GM12878 (cell line): ENCODE measurements around the gene MYMX. TPM values are rescaled to one million over a fixed set of nuclear protein-coding genes. Genes with fewer than 3 reads are reported as not detected.

Source experiments
- ATAC-seq: fragments of 200-7000 bp; cut with Tn5 transposase; 3 replicates; pipeline ENCODE4 v1.9.1; 2020; ENCODE audit warnings: mild to moderate bottlenecking, moderate library complexity
- BruUV-seq: library from RNA; stranded (reverse); fragments of 400-500 nt; replicated peaks from 2 replicates; lab custom pipeline; 2021; lab: Mats Ljungman, UMichigan
- CTCF ChIA-PET: fragments of 300-600 bp; sonication (Branson Sonifier 250); formaldehyde crosslinking; extraction: SDS; loops from one replicate; lab custom pipeline; 2021; ENCODE audit warnings: inconsistent platforms; lab: Yijun Ruan, JAX
- POLR2A ChIA-PET: fragments of 350-600 bp; formaldehyde crosslinking; extraction: SDS; loops from one replicate; lab custom pipeline; 2021; ENCODE audit warnings: inconsistent platforms; lab: Charles Lee
- RAD21 ChIA-PET: fragments of 300-600 bp; sonication (Branson Sonifier 250); formaldehyde crosslinking; loops from one replicate; lab custom pipeline; 2023; ENCODE audit warnings: antibody characterized with exemption; ENCODE audit not compliant: unreplicated experiment; lab: Charles Lee
- SMC1A ChIA-PET: fragments of 300-600 bp; sonication (Branson Sonifier 250); formaldehyde crosslinking; loops from one replicate; lab custom pipeline; 2023; ENCODE audit not compliant: unreplicated experiment, uncharacterized antibody; lab: Charles Lee
- DNase-seq: peaks from one replicate; pipeline ENCODE4 v3.0.0-alpha.2; 2011; ENCODE audit warnings: low read depth, low spot score
- FAIRE-seq: peaks from 3 replicates; lab custom pipeline; 2011; peaks lifted over from hg19 to GRCh38; lab: Jason Lieb, UNC
- H2AFZ ChIP-seq: 2 replicates; pipeline ENCODE4 v1.6.0; 2011; ENCODE audit warnings: low read depth, low read length, control low read depth; ENCODE audit not compliant: control insufficient read depth
- H3K27ac ChIP-seq: 2 replicates; pipeline ENCODE4 v1.5.1; 2011; ENCODE audit warnings: control low read depth; ENCODE audit not compliant: control insufficient read depth, insufficient read depth
- H3K27me3 ChIP-seq, 2 experiments: replicated peaks in 1 of 2; 2 replicates each; pipeline versions ENCODE4 v1.6.0 to v1.6.1; 2011; ENCODE audit warnings: low read length in 1 of 2; ENCODE audit not compliant: control insufficient read depth in 2 of 2, insufficient read depth in 2 of 2
- H3K36me3 ChIP-seq, 2 experiments: 2 replicates each; pipeline ENCODE4 v1.5.1; 2011; ENCODE audit warnings: low read length in 1 of 2; ENCODE audit not compliant: control insufficient read depth in 2 of 2, insufficient read depth in 2 of 2
- H3K4me1 ChIP-seq: 2 replicates; pipeline ENCODE4 v1.6.1; 2011; ENCODE audit warnings: mild to moderate bottlenecking, low read length, moderate library complexity, mixed read lengths; ENCODE audit not compliant: control insufficient read depth, insufficient read depth
- H3K4me2 ChIP-seq: 2 replicates; pipeline ENCODE4 v1.6.0; 2011; ENCODE audit warnings: control low read depth; ENCODE audit not compliant: control insufficient read depth, insufficient read depth
- H3K4me3 ChIP-seq: fragments of 200-600 bp; sonication (generic); 2 replicates; pipeline ENCODE4 v1.5.1; 2016
- H3K79me2 ChIP-seq: 2 replicates; pipeline ENCODE4 v1.6.0; 2011; ENCODE audit warnings: low read length; ENCODE audit not compliant: control insufficient read depth, insufficient read depth
- H3K9ac ChIP-seq: 2 replicates; pipeline ENCODE4 v1.8.0; 2011; ENCODE audit warnings: low read length, control low read depth, mixed read lengths; ENCODE audit not compliant: control insufficient read depth, insufficient read depth
- H3K9me3 ChIP-seq: replicated peaks from 3 replicates; pipeline ENCODE4 v1.5.1; 2011; ENCODE audit warnings: mild to moderate bottlenecking, low read length; ENCODE audit not compliant: control insufficient read depth, insufficient read depth
- H4K20me1 ChIP-seq: 2 replicates; pipeline ENCODE4 v1.6.0; 2011; ENCODE audit not compliant: control insufficient read depth, insufficient read depth
- E4F1 ChIP-seq: fragments of 450-650 bp; IDR thresholded peaks from 2 replicates; pipeline ENCODE4 v1.6.1; 2018; ENCODE audit warnings: borderline replicate concordance, mild to moderate bottlenecking; ENCODE audit not compliant: partially characterized antibody
- EP300 ChIP-seq, 2 experiments: fragments of 150-350 bp in 1 of 2; IDR thresholded peaks; 2 replicates each; pipeline ENCODE4 v1.6.1; 2011 to 2012; ENCODE audit warnings: low read depth in 2 of 2, low read length in 2 of 2, borderline replicate concordance in 1 of 2, improper control_type of control experiment in 1 of 2, inconsistent platforms in 1 of 2; ENCODE audit not compliant: control insufficient read depth in 1 of 2
- ESRRA ChIP-seq: IDR thresholded peaks from 2 replicates; pipeline ENCODE4 v1.6.1; 2012; ENCODE audit warnings: mild to moderate bottlenecking, low read length, improper control_type of control experiment
- IRF3 ChIP-seq: fragments of 450-650 bp; IDR thresholded peaks from 2 replicates; pipeline ENCODE4 v1.6.1; 2014; ENCODE audit warnings: mild to moderate bottlenecking
- IRF4 ChIP-seq: IDR thresholded peaks from 2 replicates; pipeline ENCODE4 v1.6.1; 2011; ENCODE audit warnings: low read depth, low read length
- KLF5 ChIP-seq: fragments of 450-650 bp; IDR thresholded peaks from 2 replicates; pipeline ENCODE4 v1.6.1; 2014; ENCODE audit warnings: mild to moderate bottlenecking; ENCODE audit not compliant: partially characterized antibody
- NBN ChIP-seq: fragments of 450-650 bp; IDR thresholded peaks from 2 replicates; pipeline ENCODE4 v1.6.1; 2016
- NFXL1 ChIP-seq: fragments of 450-650 bp; IDR thresholded peaks from 2 replicates; pipeline ENCODE4 v1.6.1; 2017; ENCODE audit warnings: antibody characterized with exemption, mild to moderate bottlenecking, borderline replicate concordance
- NFYA ChIP-seq: IDR thresholded peaks from 2 replicates; pipeline ENCODE4 v1.6.1; 2011; ENCODE audit warnings: low read depth, mild to moderate bottlenecking, low read length, improper control_type of control experiment, borderline replicate concordance
- NR2F1 ChIP-seq: fragments of 450-650 bp; conservative IDR thresholded peaks from 2 replicates; pipeline ENCODE4 v1.6.1; 2017; ENCODE audit warnings: mild to moderate bottlenecking
- POLR2AphosphoS2 ChIP-seq: IDR thresholded peaks from 2 replicates; pipeline ENCODE4 v1.6.1; 2011; ENCODE audit warnings: low read depth, mild to moderate bottlenecking, low read length, improper control_type of control experiment, moderate library complexity
- POLR2AphosphoS5 ChIP-seq: IDR thresholded peaks from 2 replicates; pipeline ENCODE4 v1.6.1; 2011; ENCODE audit warnings: mild to moderate bottlenecking, low read length, inconsistent platforms
- POU2F2 ChIP-seq: IDR thresholded peaks from 3 replicates; pipeline ENCODE4 v1.6.1; 2011; ENCODE audit warnings: low read depth, mild to moderate bottlenecking, low read length, borderline replicate concordance
- RAD51 ChIP-seq: fragments of 450-650 bp; IDR thresholded peaks from 2 replicates; pipeline ENCODE4 v1.6.1; 2016; ENCODE audit warnings: moderate library complexity, mild to moderate bottlenecking, inconsistent platforms
- SMC3 ChIP-seq: IDR thresholded peaks from 2 replicates; pipeline ENCODE4 v1.6.1; 2011; ENCODE audit warnings: low read length, improper control_type of control experiment, borderline replicate concordance
- SP1 ChIP-seq: IDR thresholded peaks from one replicate; pipeline ENCODE4 v1.6.1; 2011; ENCODE audit warnings: low read depth, low read length
- ZBTB4 ChIP-seq: fragments of 450-650 bp; formaldehyde crosslinking; IDR thresholded peaks from 2 replicates; pipeline ENCODE4 v1.4.0; 2022; ENCODE audit warnings: mild to moderate bottlenecking, moderate library complexity
- ZNF217 ChIP-seq: fragments of 450-650 bp; IDR thresholded peaks from 2 replicates; pipeline ENCODE4 v1.6.1; 2017; ENCODE audit warnings: antibody characterized with exemption, mild to moderate bottlenecking
- WGBS: methylation state at CpG from one replicate; pipeline ENCODE4 v1.1.6; 2016; ENCODE audit warnings: low lambda C conversion rate; ENCODE audit not compliant: insufficient replicate concordance, insufficient coverage; ENCODE audit errors: missing lambda C conversion rate; 5-methylcytosine and 5-hydroxymethylcytosine counted together
- in situ Hi-C: fragments of 300-500 bp; cut with MboI; formaldehyde crosslinking; loops from 9 replicates; pipeline ENCODE4 v1.14.3; 2018; ENCODE audit warnings: mixed read lengths
- intact Hi-C: fragments of 100-400 bp; cut with micrococcal nuclease; formaldehyde crosslinking; loops from one replicate; pipeline ENCODE4 v1.14.2; 2022; ENCODE audit not compliant: unreplicated experiment
- polyA plus RNA-seq, 11 experiments: library from polyadenylated mRNA; depleted of rRNA in 4 of 11; unstranded in 6 of 11; stranded (reverse) in 5 of 11; fragments of >200 nt; fragmentation: Nextera tagmentation in 4 of 11; fragmentation: Illumina TruSeq in 1 of 11; extraction: Ambion mirVana in 4 of 11; extraction: Trizol in 1 of 11; gene quantifications; 1 replicate in 1 of 11; 2 replicates in 10 of 11; pipeline versions ENCODE4 v1.2.1 to v1.2.3, GENCODE V29; 2011 to 2016; ENCODE audit warnings: inconsistent platforms in 2 of 11, missing spikeins in 2 of 11, low read depth in 1 of 11
- total RNA-seq, 4 experiments: library from RNA; depleted of rRNA in 3 of 4; stranded (reverse); fragments of >200 nt in 3 of 4; fragmentation: Illumina TruSeq in 1 of 4; extraction: Trizol in 1 of 4; gene quantifications; 2 replicates each; pipeline versions ENCODE4 v1.2.1 to v1.2.3, GENCODE V29; 2013 to 2021

Gene MYMX
- total and polyA plus RNA-seq, 10 of the 15 experiments (the other 5 are each of a cell fraction or from before 2014, with no cell fraction given) = not detected

- DNase-seq = no peak
- Histone ChIP-seq H3K4me2 (peak overlapping the region; percentile 71), H3K36me3 (peaks cover 36 to 46% of the 10 kb centered on the region in 2 experiments), H3K9me3 (no peaks in the 10 kb centered on the region), H3K27ac (peak overlapping the region; percentile 99), H3K79me2 (peaks cover 85% of the 10 kb centered on the region), H3K27me3 (no peaks in the 10 kb centered on the region), H4K20me1 (peaks cover 4% of the 10 kb centered on the region; the same call in 1 of the 2 replicates), H2AFZ (no peak overlapping the region), H3K9ac (peak overlapping the region; percentile 90), H3K4me3 (peak overlapping the region; percentile 77), H3K4me1 (peaks cover 56% of the 10 kb centered on the region)
- in situ Hi-C loops = no loop called here
- CTCF ChIA-PET = interaction anchor here (1.0 to 5.0 kb wide), 14 partner anchors 9 to 160 kb away, joined by 3 to 45 read pairs (median 6); partner anchors contain the start of gene HSP90AB1
- ATAC-seq = no peak
- no TSS peak for BruUV-seq
- intact Hi-C loops = no loop called here
- POLR2A ChIA-PET = interaction anchor here (1.0 to 10.7 kb wide), 6 partner anchors 7 to 80 kb away, joined by 3 to 131 read pairs (median 7); partner anchors contain the start of gene HSP90AB1
- RAD21 ChIA-PET = interaction anchor here (0.6 to 4.8 kb wide), 9 partner anchors 8 to 176 kb away, joined by 3 to 28 read pairs (median 3); partner anchors contain the start of genes HSP90AB1, NFKBIE and SLC29A1
- FAIRE-seq = no peak
- SMC1A ChIA-PET = interaction anchor here (0.9 to 3.1 kb wide), 8 partner anchors 10 to 160 kb away, joined by 3 to 25 read pairs (median 4); partner anchors contain the start of gene HSP90AB1
- 2% methylated on average over 12 of the region's 12 CpGs for WGBS
- no peak for TF ChIP-seq NR2F1
- TF ChIP-seq NFXL1 = no peak
- TF ChIP-seq SP1 = no peak
- TF ChIP-seq ESRRA = no peak
- TF ChIP-seq SMC3 = no peak
- TF ChIP-seq NBN = 0 out of 2 replicates have a peak, but pooled peaks have one; percentile 48
- no peak for TF ChIP-seq NFYA
- no peak for TF ChIP-seq EP300 (IDR thresholded peaks at IDR 0.05; ENCODE audit: borderline replicate concordance in 1 of 2, control insufficient read depth in 1 of 2, low read depth in 2 of 2, low read length in 2 of 2)
- no peak for TF ChIP-seq ZBTB4 (CRISPR knock-in tag)
- no peak for TF ChIP-seq E4F1
- no peak for TF ChIP-seq POLR2AphosphoS2
- TF ChIP-seq RAD51 = no peak
- no peak for TF ChIP-seq IRF3
- no peak for TF ChIP-seq ZNF217
- TF ChIP-seq POU2F2 = peak; percentile 6; the same call in 1 of the 3 replicates
- TF ChIP-seq POLR2AphosphoS5 = 0 out of 2 replicates have a peak, but pooled peaks have one; percentile 2
- 0 out of 2 replicates have a peak, but pooled peaks have one; percentile 3 for TF ChIP-seq IRF4
- TF ChIP-seq KLF5 = no peak
Measured at GRCh38 chr6:44256775-44257024, 40.0 kb downstream of the MYMX start.
